Osteocyte (in vitro differentiated cells): Measurements from ENCODE around the gene INTS4. TPM values are rescaled to one million over a fixed set of nuclear protein-coding genes. Genes with fewer than 3 reads are reported as not detected.

Experiments
- DNase-seq: peaks from one replicate; pipeline ENCODE4 v3.0.0; 2021; ENCODE audit warnings: mixed read lengths; ENCODE audit not compliant: unreplicated experiment; ENCODE audit errors: extremely low spot score
- H3K27ac Mint-ChIP-seq: one replicate; pipeline ENCODE4 v1.8.0; 2021; ENCODE audit warnings: mild to moderate bottlenecking, mixed read lengths; ENCODE audit not compliant: unreplicated experiment
- H3K27me3 Mint-ChIP-seq: one replicate; pipeline ENCODE4 v1.8.0; 2021; ENCODE audit warnings: mixed read lengths; ENCODE audit not compliant: unreplicated experiment
- H3K36me3 Mint-ChIP-seq: one replicate; pipeline ENCODE4 v1.8.0; 2021; ENCODE audit warnings: mixed read lengths; ENCODE audit not compliant: unreplicated experiment
- H3K4me1 Mint-ChIP-seq: one replicate; pipeline ENCODE4 v1.8.0; 2021; ENCODE audit warnings: mixed read lengths; ENCODE audit not compliant: unreplicated experiment
- H3K4me3 Mint-ChIP-seq: one replicate; pipeline ENCODE4 v1.8.0; 2021; ENCODE audit warnings: mild to moderate bottlenecking, moderate library complexity, mixed read lengths; ENCODE audit not compliant: unreplicated experiment
- H3K9me3 Mint-ChIP-seq: one replicate; pipeline ENCODE4 v1.8.0; 2021; ENCODE audit warnings: mixed read lengths; ENCODE audit not compliant: unreplicated experiment
- CTCF ChIP-seq: fragments of 200-600 bp; sonication (generic); IDR thresholded peaks from 2 replicates; pipeline ENCODE4 v1.5.0; 2021; ENCODE audit warnings: antibody characterized with exemption, mild to moderate bottlenecking, moderate library complexity
- total RNA-seq: library from RNA; stranded (reverse); gene quantifications from 2 replicates; pipeline ENCODE4 v1.2.1, GENCODE V29; 2021

The INTS4 gene
- total RNA-seq, 1 donor from 2014 or later: 37.9 TPM

- no peaks in the 10 kb centered on the region for H3K27me3 Mint-ChIP-seq
- no peak for TF ChIP-seq CTCF
- H3K36me3 Mint-ChIP-seq: no peaks in the 10 kb centered on the region
- H3K9me3 Mint-ChIP-seq: no peaks in the 10 kb centered on the region
- H3K27ac Mint-ChIP-seq: peak overlapping the region; percentile 100
- H3K4me1 Mint-ChIP-seq: peaks cover 56% of the 10 kb centered on the region
- peak; percentile 92 for DNase-seq
- peak overlapping the region; percentile 75 for H3K4me3 Mint-ChIP-seq
These were observed 45.6 kb upstream of the INTS4 start for GRCh38 chr11:78039919-78040671.

- Mint-ChIP-seq H3K27me3 (no peaks in the 10 kb centered on the region), H3K9me3 (no peaks in the 10 kb centered on the region), H3K4me1 (peaks cover 56% of the 10 kb centered on the region), H3K4me3 (peak overlapping the region; percentile 75), H3K36me3 (no peaks in the 10 kb centered on the region), H3K27ac (peak overlapping the region; percentile 100)
- TF ChIP-seq CTCF: no peak
- no peak for DNase-seq
These were observed 45.0 kb upstream of the INTS4 start for GRCh38 chr11:78039391-78039918.

- TF ChIP-seq CTCF: no peak
- Mint-ChIP-seq H3K4me3 (no peak overlapping the region), H3K4me1 (peaks cover 58% of the 10 kb centered on the region), H3K27me3 (no peaks in the 10 kb centered on the region), H3K9me3 (no peaks in the 10 kb centered on the region), H3K36me3 (no peaks in the 10 kb centered on the region), H3K27ac (peak overlapping the region; percentile 100)
- DNase-seq: no peak
These were observed 44.3 kb upstream of the INTS4 start for GRCh38 chr11:78038697-78039313.

GRCh38 chr11:78037825-78038620 lies 43.6 kb upstream of the INTS4 start:
- Mint-ChIP-seq H3K27me3 (no peaks in the 10 kb centered on the region), H3K36me3 (no peaks in the 10 kb centered on the region), H3K9me3 (no peaks in the 10 kb centered on the region), H3K4me3 (no peak overlapping the region), H3K27ac (peak overlapping the region; percentile 100), H3K4me1 (peaks cover 58% of the 10 kb centered on the region)
- no peak for DNase-seq
- no peak for TF ChIP-seq CTCF
